Ureter (tissue), 1 donor: ENCODE results near the gene SOX15. TPM values are rescaled to one million over a fixed set of nuclear protein-coding genes. Genes with fewer than 3 reads are reported as not detected.
"Not testable (repeated sequence)": the region's sequence is repeated elsewhere in the genome, so short reads cannot be mapped to it uniquely, and the experiment has no call there.

Experiments used
- DNase-seq: peaks from one replicate; pipeline ENCODE4 v3.0.0-alpha.2; 2020; ENCODE audit warnings: low spot score
- total RNA-seq: library from RNA; stranded (reverse); gene quantifications from one replicate; pipeline ENCODE4 v1.2.4, GENCODE V29; 2023
- donor health status: DM: yes; HTN: yes; CAD: no.

Gene SOX15
- total RNA-seq = 8.0 TPM

DNA sequence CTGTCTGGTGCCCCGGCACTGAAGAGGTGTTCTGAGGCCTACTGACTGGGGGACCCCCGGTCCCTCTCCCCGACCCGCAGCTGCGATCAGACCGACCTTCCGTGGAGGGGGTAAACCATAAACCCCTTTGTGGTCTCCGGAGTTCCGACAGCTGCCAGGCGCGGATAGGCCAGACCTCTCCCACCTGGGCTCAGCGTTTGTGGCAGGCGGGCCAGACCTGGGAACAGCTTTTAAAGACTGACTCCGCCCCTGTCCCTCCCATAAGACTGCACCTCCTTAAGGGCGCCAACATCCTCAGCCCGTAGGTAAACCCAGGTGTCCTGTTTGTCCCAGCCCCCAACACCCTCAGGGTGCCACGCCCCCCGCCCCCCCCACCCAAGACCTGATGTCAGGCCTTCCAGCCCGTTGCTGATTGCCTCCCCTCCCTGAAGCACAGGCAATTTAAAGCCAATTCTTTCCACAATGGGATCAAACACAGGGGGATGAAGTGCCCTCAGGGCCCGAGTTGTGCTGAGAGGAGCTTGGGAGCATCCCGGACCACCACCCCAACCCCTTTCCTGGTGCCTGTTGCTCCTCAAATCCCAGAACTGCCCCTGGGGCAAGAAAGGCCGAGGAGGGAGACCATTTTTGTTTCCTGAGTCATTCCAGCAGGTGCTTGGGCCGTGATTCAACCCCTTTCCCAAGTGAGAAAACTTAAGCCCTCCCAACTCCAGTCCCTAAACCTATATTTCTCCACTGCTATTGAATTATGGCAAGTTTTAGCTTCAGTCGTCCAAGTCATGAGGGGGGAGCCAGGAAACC, at the start of gene SOX15:
Gene SOX15 (minus strand): TSS at position 204 of the 801 bp plus-strand sequence. CDS start 418 bp downstream, outside the sequence.
- no peak for DNase-seq

DNA sequence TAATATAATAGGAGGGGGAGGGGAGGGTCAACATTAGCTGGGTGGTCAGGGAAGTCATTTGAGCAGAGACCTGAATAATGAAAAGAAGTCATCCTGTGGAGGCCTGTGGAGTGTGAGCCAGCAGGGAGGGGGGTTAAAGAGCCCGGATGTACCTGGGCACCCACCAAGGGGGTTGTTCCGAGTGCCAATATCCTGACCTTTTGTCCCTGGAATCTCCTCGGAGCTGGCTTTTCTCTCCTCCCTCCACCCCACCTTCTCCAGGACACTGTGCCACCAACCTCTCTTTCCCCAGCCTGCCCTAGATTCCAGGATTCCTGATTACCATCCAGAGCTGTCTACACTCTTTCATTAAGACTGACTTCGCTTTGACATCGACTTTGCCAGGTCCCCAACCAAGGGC, 46.3 kb upstream of the SOX15 start:
- no peak for DNase-seq

GRCh38 chr17:7634384-7634783, 44.5 kb upstream of the SOX15 start:
- DNase-seq = no peak

- no peak for DNase-seq
Measured at GRCh38 chr17:7633093-7633492, 43.2 kb upstream of the SOX15 start.

DNA sequence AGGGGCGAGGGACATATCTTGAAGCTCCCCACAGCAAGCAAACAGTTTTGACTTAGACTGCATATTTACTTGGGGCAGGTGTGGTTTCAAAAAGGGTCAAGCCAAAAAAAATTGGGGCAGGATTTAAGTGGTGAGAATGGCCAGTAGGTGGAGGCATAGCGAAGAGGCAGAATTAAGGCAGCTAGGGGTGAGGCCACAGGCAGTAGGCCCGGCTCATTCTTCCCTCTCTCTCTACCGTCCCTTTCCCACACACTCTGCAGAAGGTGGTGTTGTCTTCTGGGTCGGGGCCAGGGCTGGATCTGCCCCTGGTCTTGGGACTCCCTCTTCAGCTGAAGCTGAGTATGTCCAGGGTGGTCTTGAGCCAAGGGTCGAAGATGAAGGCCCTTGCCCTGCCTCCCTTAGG, 42.6 kb upstream of the SOX15 start:
- no peak for DNase-seq

DNA sequence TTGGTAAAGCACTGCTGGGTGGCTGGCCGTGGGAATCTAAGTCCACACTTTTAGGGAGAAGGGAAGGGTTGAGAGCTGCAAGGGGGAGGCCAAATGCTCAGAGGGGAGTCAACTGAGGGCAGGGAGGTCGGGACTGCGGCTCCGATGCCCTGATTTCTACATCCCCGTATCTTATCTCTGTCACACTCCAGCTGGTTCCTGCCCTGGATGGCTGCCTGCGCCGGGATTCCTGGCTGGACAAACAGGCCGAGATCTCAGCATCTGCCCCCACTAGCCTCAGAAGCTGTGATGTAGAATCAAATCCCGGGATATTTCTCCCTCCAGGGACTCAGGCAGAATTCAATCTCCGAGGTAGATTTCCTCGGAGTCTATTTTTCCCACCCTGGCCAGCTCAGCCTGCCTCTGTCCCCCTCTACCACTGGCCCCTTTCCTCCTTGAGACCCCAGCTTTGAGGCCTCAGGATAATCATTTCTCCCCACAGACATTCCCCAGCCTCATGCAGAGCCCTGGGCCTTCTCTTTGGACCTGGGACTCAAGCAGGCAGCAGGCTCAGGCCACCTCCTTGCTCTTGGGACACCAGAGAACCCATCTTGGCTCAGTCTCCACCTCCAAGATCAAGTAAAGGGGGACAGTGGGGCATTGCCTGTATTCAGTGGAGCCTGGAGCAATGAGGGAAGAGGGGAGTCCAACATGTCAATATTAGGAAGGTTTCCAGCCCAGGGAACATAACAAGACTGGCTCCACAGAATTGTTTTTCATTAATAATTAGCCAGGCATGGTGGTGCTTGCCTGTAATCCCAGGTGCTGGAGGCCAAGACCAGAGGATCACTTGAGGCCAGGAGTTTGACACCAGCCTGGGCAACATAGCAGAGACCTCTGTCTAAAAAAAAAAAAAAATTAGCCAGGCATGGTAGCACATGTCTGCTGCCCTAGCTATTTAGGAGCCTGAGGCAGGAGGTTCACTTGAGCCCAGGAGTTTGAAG, 41.8 kb upstream of the SOX15 start:
- no peak for DNase-seq

DNA sequence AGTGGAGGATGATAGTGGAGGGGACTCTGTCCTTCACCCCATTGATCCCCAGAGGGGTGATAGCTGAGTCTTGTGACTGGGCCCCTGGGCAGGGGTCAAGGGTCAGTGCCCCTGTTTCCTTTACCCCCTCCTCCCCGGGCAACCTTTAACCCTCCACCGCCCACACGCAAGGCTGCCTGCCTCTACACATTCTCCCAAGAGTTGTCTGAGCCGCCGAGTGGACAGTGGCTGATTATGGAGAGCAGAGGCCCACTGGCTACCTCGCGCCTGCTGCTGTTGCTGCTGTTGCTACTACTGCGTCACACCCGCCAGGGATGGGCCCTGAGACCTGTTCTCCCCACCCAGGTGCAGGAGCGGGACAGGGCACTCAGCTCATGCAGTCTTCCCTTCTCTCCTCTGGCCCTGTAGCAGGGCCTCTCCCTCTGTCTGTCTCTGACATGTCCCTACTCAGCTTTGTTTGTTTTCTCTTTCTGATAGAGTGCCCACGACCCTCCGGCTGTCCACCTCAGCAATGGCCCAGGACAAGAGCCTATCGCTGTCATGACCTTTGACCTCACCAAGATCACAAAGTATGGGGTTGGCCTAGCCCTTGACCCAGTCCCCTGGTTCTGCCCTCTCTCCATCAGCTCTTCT, 40.2 kb upstream of the SOX15 start, which contains the start of gene SHBG:
Gene SHBG (plus strand): TSS at position 197 of the 633 bp plus-strand sequence. CDS start 38 bp downstream, at position 235.
- no peak for DNase-seq

GRCh38 chr17:7627250-7628121, 37.6 kb upstream of the SOX15 start, which contains the start of gene SAT2:
Gene SAT2 (minus strand): TSS chr17:7627821. CDS start chr17:7627635, 186 bp downstream.
- peak; percentile 96 for DNase-seq

DNA sequence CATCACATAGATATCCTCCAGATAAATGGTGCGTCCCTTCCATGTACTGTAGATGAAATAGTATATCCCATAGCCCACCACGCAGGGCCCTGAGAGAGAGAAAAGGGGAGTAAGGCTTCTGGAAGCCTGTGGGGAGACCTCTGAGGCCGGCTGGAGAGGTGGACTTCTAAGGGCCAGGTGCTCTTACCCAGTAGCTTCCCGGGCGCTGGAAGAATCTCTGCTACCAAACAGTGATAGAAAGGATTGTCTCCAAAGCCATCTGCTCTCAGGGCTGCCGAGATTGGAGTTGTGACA, 37.0 kb upstream of the SOX15 start:
- no peak for DNase-seq

DNA sequence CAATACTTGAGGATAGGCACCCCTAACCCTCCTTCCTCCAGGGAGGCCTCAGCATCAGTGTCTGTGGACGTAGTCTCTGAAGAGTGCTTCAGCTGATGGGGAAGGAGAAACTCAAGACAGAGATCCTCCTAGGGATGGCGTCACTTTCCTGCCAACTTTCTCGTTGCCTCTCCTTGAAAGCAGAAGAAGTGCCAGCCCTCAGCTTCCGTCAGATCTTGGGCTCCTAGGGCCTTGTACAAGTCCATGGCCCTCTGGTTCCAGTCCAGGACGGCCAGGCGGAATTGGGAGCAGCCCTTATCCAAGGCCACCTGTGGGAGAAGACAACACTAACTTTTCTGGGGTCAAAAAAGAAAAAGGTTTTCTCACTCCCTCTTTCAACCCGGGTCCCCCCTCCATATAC, 36.4 kb upstream of the SOX15 start:
- DNase-seq = no peak

DNA sequence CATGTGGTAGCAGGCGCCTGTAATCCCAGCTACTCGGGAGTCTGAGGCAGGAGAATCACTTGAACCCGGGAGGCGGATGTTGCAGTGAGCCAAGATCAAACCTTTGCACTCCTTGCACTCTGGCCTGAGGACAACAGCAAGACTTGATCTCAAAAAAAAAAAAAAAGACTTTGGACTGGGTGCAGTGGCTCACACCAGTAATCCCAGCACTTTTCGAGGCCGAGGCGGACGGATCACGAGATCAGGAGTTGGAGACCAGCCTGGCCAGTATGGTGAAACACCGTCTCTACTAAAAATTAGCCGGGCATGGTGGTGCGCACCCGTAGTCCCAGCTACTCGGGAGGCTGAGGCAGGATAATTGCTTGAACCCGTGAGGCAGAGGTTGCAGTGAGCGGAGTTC, 35.9 kb upstream of the SOX15 start:
- DNase-seq = not testable (repeated sequence)

DNA sequence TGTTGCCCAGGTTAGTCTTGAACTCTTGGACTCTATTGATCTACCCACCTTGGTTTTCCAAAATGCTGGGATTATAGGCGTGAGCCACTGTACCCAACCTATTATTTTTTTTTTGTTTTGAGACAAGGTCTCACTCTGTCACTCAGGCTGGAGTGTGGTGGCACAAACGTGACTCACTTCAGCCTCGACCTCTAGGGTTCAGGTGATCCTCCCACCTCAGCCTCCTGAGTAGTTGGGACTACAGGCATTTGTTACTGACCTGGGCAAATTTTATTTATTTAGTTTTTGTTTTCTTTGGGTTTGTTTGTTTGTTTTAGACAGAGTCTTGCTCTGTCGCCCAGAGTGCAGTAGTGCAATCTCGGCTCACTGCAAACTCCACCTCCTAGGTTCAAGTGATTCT, 33.8 kb upstream of the SOX15 start:
- no peak for DNase-seq

DNA sequence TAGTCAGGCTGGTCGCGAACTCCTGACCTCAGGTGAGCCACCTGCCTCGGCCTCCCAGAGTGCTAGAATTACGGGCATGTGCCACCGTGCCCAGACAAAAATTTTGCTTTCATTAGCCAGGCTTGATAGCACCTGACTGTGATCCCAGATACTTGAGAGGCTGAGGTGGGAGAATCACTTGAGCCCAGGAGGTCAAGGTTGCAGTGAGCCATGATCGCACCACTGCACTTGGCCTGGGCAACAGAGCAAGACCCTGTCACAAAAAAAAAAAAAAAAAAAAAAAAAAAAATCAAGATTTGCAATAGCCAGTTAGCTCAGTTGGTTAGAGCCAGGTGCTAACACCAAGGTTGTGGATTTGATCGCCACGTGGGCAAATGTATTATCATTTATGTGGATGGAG, 30.9 kb upstream of the SOX15 start:
- no peak for DNase-seq

DNA sequence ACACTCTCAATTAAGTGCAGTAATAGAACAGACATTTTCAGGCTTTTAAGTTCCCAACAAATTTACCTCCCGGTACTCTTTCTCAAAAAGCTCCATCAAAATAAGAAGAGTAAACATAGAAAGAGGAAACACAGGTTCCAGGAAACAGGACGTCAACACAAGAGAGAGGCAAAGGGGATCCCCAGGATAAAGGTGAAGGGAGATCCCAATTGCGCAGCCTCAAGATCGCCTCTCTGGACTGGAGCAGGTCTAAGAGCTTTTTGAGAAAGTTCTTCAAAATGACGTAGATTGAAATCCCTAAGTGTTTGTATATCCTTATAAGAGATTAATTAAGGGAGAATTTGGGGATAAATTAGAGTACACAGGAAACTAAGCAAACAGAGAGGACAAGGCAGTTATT, 28.7 kb upstream of the SOX15 start:
- DNase-seq = no peak

GRCh38 chr17:7615265-7615747, 25.4 kb upstream of the SOX15 start:
- no peak for DNase-seq

- peak; percentile 100 for DNase-seq
Measured at GRCh38 chr17:7614425-7615264, 24.8 kb upstream of the SOX15 start, which contains the start of gene FXR2. Gene FXR2 (minus strand): TSS chr17:7614897. CDS start chr17:7614532, 365 bp downstream.

DNA sequence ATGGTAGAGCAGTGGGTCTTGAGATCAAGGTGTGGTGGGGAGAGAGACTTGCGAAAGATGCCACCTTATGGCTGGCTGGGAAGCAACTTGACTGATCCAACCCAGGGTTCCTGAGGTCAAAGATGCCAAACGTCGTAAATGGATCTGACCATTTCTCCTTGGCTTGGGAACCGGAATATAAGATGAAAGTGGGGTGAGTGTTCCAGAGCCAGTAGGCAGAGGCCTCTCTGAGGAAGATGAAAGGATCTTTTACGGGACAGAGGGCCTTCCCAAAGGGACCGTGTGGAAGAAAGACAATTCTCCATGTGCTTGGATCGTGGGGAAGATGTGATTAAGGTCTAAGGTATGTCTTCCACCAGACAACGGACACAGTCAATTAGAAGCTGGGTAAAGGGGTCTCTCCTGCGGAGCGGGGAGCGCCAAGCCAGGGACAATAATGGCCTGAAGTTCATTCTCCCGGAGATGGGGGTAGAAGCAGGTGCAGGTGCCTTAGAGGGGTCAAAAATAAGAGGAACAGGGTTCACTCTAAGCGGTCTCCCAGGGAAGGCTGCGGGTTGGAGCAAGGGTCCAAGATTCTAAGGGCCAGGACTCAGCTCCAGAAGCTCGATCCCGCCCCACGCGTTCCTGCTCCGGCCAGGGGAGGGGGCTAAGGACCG, 24.0 kb upstream of the SOX15 start:
- DNase-seq = no peak

GRCh38 chr17:7612294-7612640, 22.4 kb upstream of the SOX15 start:
- no peak for DNase-seq

GRCh38 chr17:7611635-7612293, 21.9 kb upstream of the SOX15 start:
- no peak for DNase-seq
